Activated naive CD4-positive, alpha-beta T cell (primary cell): ENCODE results near the gene YY2.
"Not testable (repeated sequence)": the region's sequence is repeated elsewhere in the genome, so short reads cannot be mapped to it uniquely, and the experiment has no call there.

ENCODE experiments used
- DNase-seq, 4 experiments: peaks; one replicate each; lab custom pipeline; 2025; lab: John Stamatoyannopoulos, UW

Gene YY2

DNA sequence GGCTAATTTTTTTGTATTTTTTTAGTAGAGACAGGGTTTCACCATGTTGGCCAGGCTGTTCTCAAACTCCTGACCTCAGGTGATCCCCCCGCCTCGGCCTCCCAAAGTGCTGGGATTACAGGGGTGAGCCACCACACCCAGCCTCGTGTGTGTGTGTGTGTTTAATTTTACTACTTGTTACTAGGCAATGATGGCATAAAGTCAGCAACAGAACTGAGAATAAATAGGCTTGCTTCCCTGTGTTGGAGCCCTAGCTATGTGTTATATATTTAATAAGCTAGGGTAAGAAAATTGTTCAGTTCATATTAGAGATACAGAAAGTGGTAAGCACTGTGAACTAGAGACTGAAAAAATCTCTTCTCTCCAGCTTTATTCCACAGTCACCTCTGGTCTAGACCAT, 18.4 kb downstream of the YY2 start:
- not testable (repeated sequence) for DNase-seq

DNA sequence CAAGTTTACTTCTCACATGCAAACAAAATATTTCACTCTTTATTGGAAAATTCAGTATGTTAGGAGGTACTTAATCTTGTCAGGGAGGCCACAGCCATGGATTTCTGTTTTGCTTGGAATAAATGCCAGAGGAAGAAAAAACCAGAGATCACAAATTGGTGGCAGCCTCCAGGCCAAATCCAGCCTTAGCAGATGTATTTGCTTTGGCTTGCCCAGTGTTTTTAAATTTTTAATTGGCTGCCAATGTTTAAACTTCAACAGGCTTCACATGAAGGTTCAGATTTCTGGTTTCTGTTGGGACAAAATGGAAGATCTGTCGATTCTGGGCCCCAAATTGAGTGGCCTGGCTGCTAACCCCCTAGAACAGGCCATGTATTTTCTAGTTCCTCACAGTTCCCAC, 19.2 kb downstream of the YY2 start:
- DNase-seq = no peak

DNA sequence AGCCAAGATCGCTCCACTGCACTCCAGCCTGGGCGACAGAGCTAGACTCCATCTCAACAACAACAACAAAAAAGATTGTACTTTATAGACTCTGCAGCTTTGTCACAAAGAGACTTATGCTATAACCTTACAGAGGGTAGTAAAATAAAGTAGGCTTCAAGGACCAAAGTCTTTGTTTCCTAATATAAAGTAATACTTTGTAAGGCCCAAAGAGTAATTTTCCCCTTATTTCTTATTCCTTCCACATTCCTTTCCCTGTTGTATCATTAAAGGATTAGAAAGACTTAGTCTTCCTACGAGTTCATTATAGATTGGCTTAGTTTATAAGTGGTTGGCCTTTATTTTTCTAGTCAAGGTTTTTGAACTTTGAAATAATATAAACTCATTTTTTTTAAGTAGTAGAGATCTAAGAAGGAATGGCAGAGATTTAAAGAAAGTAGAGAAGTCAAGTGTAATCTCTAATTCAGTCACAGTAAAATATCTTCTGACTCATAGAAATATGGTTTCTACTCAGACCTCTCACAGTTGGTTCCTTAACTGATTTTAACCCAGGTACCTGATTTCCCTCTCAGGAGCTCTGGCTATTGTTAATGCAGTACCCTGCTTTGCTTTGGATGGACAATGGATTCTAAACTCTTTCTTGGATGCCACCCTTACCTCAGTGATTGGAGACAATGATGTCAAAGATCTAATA, 26.2 kb downstream of the YY2 start:
- DNase-seq = no peak

DNA sequence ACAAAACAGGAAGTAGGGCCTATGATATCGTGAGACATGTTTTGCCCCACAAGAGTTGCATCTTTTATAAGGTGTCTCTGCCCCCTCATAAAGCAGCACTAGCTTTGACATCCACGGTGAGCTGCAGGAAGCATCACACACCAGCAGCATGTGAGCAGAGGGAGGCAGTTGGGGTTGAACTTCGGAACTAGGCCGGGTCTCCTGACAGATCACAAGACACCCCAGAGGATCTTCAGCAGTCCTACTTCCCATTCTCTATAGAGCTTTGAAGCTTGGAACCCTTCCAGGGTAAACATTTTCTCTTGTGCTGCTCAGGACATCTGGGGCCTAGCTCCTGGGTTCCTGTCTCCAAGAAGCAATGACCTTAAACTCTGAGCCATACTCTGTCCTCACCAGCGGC, 27.5 kb downstream of the YY2 start:
- no peak for DNase-seq

DNA sequence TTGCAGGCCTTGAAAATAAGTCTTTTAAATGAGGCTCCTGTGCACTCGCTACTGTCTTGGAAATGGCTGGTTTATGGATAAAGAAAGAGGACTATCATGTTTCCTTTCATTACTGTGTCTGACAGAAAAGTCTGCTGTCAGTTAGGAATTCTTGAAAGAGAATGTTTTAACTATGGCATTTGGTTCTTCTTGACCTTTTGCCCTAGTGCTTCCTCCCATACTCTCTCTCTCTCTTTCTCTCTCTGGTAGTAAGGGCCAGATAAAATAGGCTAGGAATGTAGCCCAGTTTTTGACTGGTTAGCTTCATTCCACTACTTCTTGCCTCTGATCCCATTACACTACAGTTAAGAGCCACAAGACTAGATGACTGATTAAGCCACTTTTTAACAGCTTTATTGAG, 29.8 kb downstream of the YY2 start:
- DNase-seq = no peak

DNA sequence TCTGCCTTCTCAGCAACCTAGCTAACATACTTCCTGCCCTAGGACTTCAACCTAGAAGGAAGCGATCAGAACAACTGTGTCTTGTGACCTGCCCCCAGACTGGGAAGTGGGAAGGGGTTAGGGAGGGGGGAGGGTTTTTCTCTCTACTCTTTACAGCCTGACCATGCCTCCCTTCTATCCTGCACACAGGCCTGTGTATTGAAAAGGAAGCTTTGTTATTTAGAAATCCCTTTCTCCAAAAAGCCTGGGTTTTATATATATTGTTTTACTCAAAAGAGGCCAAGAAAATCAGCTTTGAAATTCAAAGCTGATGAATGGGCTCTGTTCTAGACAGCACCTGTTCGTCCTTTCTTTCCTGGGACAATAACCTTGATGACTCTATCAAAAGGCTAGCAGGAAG, 49.5 kb downstream of the YY2 start:
- DNase-seq = no peak

DNA sequence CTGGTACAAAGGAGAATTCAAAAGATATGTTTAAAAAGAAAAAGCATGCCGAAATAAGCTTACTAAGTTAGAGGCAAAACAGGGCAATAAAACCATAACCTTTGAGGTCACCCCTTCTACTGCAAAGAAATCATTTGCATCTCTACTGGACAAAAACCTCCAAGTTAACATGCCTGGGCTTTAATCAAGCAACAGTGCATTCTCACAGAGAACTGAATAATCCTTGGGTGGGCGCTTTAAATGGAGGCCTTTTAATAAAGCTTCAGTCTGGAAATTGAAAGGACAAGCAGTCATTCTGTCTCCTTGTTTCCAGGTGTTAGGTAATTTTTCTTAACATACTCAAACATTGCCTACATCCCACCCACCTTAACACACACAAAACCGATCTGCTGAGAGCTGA, 50.2 kb downstream of the YY2 start:
- DNase-seq = no peak

DNA sequence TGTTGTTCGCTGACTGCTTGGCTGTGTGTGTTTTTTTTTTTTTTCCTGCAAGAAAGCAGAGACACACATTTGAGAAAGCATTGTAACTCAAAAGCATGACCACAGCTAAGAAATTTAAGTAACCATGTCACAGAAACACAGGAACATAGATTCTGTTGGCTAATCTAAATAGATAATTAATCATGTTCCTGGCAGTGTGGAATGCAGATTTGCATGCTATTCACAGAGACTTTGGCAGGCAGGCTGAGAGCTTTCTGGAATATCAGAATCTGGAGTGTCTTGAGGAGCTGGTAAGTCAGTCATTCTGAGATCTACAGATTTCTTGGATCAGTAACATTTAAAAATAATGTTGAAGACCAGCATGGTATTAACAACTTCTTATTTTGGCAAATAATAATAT, 51.5 kb downstream of the YY2 start:
- DNase-seq = no peak
